Left hindlimb (tissue), 1 donor: ENCODE measurements around the gene DAB1.
"Not testable (repeated sequence)": the region's sequence is repeated elsewhere in the genome, so short reads cannot be mapped to it uniquely, and the experiment has no call there.

Experiments
- DNase-seq: peaks from one replicate; pipeline ENCODE4 v3.0.0-alpha.2; 2018

DAB1 gene

DNA sequence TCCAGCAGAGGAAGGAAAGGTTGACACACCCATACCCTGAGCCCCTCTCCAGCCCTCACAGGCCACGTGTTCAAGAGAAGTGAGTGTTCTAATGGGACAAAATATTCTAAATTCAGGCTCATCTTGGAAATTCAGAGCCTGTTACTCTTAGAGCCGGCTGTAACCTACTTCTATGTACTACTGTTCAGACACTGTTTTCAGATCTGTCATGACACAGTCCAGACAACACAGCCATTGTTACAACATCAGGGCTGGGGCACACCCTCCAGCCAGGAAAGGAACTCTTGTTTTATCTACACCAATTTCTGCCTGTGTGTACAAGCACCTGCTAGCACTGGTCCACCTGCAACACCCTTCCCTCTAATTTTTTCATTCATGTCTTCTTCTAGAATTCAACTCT is 312.7 kb downstream of the DAB1 start:
- DNase-seq = no peak

DNA sequence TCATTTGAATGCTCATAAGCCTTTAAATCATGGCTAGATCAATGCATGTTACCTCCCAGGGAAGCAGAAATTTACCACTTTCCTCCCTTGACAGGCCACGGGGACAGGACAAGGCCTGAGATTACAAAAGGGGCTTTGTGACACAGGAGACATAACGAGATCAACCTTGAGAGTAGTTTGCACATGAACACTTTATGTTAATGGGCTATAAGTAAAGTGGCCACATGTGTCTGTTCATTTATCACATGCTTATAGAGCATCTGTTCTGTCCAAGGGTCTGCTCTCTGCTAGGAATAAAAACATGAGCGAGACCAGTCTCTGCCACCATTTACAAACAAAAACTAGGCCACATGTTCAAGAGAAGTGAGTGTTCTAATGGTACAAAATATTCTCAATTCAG is 314.0 kb downstream of the DAB1 start:
- no peak for DNase-seq

DNA sequence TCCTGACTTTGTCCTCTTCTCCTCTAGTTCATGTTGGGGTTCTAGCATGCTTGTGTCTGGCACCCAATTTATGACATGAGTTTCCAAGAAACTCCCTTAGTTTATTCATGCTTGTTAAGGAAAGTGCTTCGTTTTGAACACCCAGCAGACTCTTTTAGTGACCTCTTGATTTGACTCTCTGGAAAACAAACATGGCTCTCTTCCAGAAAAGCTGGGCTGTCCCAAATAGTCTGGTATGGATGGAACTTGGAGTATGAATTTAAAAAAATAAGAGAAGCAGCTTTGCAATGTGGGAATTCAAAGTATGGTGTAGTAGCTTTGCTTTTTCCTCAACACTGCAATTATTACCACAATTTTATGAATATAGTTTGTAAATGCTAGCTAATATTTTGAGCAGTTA is 314.6 kb downstream of the DAB1 start:
- DNase-seq = no peak

- DNase-seq = no peak
Measured at GRCh38 chr1:57106296-57106695, 317.6 kb downstream of the DAB1 start.

GRCh38 chr1:57102561-57103326 is 321.1 kb downstream of the DAB1 start:
- DNase-seq = no peak

- DNase-seq = no peak
Measured at GRCh38 chr1:57101209-57101608, 322.7 kb downstream of the DAB1 start.

DNA sequence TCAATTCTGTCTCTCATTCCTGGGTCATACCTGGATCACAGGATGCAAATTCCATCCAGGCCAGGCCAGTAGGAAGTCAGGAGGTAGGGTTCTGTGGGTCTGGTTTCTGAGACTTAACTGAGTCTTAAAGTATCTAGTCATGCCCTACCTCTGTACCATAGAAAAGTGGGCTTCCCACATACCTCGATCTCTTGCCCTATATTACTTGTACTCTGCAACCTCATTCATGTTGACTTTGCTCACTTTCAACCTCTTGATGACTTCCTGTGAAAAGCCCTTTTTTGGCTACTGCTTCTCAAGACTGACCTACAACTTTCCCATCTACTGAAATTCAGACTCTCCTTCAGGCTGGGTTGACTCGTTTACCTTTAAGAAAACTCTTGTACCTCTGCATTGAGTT is 329.1 kb downstream of the DAB1 start:
- DNase-seq = no peak

DNA sequence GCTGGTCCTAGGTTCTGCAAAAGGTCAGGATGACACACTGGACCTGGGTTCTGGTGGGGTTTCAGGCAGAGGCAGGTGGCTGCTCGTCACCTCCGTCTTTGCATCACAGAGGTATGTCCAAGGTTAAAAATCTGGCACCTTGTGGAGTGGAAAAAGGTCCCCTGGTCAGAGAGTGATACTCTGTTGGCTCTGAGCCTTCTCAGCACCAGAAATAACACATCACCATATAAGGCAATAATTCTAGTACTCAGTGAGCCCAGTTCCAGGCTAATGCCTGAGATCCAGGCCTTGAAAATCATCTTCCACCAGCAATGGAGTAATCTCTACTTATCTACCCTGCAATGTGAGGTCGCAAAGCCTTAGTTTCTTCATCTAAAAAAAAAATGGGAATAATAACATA is 330.7 kb downstream of the DAB1 start:
- DNase-seq = no peak

GRCh38 chr1:57091642-57092041 is 332.2 kb downstream of the DAB1 start:
- DNase-seq = no peak

DNA sequence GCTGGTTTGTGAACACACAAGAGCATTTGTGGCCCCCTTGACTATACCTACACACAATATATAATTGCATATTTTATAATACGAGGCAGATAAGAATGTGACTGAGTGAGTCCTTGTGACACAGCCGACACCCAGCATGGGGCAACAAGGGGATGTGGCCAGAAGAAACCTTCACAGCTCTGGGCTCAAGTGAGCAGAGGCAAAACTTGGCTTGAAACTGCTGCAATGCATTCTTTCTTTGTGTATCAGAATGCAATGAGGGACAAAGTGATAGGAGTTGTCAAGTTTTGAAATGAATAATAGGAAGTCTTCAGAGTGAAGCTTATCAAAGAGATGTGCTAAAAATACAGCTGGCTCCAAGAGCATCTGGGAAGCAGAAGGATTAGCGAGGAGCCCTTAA is 334.0 kb downstream of the DAB1 start:
- DNase-seq = no peak

DNA sequence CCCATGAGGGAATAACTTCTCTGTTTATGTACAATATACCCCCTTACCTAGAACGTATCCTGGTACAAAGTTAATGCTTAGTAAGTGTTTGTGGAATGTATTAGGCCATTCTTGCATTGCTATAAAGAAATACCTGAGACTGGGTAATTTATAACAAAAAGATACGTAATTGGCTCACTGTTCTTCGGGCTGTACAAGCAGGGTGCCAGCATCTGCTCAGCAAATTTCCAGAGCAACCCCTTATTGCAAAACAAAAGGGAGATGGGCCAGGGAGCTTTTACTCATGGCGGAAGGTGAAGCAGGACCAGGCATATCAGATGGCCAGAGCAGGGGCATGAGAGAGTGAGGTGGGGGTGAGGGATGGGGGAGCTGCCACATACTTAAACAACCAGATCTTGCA is 334.6 kb downstream of the DAB1 start:
- DNase-seq = no peak

GRCh38 chr1:57088653-57089052 is 335.2 kb downstream of the DAB1 start:
- DNase-seq = no peak

DNA sequence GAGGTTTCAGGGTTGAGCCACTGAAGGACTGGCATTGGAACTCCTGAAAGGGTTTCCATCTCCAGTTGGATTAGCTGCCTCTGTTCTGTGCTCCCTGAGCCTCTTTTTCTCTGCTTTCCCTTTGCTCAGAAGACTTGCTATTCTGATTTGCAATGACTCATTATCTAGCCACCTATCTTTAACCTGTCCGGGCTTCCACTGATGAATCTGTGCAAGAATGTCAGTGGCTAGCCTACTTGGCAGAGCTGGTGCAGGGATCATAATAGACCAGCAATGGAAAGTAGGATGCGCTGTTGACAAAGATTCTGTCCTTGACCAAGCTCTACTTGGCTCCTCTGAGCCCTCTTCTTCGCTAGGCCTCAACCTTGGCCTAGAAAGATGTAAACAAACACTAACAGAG is 336.2 kb downstream of the DAB1 start:
- not testable (repeated sequence) for DNase-seq

DNA sequence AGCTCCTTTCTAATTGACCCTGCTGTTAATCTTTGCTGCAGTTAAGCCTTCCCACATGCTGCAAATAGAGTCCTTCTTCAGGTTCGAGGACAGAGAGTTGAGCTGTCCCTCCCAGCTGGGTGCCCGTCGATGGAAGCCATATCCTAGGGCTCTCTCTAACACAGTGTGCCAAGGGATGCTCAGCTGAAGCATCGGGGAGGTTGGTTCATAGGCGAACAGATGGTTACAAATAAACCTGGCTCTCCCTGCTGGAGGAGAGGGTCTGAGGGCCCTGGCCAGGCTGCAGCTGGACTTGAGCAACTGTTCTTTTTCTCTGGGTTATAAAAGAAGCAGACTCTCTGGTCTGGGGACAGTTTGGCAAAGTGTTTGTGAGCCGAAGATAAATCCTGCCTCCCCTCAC is 337.7 kb downstream of the DAB1 start:
- DNase-seq = no peak

DNA sequence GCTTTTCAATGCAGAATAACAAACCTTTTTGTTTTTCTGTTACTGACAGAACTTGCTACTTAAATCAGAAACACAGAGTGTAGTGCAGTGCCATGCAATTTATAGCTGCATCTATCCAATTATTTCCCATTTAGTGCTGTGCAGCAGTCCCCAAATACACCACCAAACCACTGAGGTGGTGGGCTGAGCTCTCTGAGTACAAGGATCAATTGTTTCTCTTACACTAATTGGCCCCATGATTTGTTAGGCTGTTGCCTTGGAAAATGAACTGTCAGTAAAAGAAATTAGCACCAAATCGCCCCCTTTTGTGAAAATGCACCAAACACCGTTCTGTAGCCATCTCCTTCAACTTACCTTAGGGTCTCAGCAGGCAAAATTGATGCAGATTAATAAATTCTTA is 339.2 kb downstream of the DAB1 start:
- no peak for DNase-seq

GRCh38 chr1:57082711-57083439 is 341.0 kb downstream of the DAB1 start:
- no peak for DNase-seq

DNA sequence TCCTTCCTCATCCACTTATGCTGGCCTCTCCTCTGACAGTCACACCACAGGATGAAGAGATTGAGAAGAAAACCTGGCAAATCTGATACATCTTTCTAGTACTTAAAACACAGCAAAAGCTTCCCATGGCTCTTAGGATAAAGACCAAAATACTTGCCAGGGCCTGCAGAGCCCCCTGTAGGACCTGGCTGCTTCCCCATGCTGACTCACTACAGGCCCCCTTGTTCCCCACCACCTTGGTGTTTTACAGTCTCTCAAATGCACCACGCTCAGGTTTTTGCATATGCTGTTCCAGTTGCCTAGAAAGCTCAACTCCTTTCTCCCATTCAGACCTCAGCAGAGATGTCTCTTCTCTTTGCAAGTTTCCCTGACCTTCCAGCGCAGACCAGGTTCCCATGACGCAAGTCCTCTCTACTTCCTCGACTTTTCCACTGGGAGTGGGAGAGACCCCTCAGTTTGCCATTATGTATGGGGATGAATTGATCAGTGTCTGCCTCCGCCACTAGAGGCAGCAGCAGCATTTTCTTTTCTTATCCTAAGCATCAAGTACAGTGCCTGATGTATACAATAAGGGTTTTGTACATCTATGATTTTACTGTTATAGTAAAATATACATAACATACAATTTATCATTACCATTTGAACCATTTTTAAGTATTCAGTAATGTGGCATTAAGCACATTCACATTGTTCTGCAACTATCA is 344.3 kb downstream of the DAB1 start:
- no peak for DNase-seq

DNA sequence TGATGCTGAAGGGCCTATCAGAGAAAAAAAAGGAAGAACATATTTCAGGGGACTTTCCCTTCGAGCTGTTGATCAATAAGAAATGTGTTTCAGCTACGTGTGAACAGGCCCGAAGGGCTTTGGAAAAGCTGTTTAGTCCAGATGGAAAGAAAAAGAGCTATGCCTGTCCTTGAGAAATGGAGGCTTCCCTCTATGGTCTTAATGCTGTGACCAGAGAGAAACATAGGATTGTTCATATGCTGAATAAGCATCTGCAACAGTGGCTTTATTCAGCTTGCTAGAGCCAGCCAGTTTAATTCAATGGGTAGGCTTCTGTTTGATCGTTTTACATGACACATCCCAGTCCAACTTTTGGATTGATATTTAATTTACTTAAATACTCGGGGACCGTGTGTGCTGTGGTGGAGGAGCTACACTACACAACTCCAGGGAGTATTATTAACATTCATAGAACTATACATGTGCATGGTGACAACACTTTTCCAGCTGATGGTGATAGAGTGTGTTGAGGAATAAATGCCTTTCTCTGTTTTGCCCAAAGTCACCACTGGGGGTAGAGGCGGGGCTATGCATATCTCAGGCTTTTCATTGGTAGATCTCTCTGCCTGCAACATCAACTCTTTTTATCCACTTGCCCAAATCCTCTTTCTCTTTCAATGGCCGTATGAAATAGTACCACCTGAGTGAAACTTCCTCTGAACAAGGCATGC is 351.3 kb downstream of the DAB1 start:
- no peak for DNase-seq

- no peak for DNase-seq
Measured at GRCh38 chr1:57067863-57068262, 356.0 kb downstream of the DAB1 start.

GRCh38 chr1:57066980-57067610 is 356.8 kb downstream of the DAB1 start:
- DNase-seq = no peak

DNA sequence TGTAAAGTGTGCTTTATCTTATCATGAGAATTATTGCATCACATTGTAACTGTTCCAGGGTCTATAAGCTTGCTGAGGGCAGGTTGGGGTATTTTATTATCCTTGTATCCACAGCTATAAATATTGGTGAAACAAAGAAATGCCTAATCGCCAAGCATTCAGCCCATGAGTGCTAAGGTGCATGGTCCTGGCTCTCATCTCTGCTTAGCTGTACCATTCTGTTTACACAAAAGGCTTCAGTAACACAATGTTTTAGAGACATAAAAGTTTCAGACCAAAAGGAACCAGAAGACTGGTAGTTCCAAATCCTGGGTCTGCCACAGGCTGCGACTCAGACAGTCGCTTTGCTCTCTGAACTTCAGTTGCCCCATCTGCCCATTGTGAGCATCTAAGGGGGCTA is 358.4 kb downstream of the DAB1 start:
- no peak for DNase-seq

DNA sequence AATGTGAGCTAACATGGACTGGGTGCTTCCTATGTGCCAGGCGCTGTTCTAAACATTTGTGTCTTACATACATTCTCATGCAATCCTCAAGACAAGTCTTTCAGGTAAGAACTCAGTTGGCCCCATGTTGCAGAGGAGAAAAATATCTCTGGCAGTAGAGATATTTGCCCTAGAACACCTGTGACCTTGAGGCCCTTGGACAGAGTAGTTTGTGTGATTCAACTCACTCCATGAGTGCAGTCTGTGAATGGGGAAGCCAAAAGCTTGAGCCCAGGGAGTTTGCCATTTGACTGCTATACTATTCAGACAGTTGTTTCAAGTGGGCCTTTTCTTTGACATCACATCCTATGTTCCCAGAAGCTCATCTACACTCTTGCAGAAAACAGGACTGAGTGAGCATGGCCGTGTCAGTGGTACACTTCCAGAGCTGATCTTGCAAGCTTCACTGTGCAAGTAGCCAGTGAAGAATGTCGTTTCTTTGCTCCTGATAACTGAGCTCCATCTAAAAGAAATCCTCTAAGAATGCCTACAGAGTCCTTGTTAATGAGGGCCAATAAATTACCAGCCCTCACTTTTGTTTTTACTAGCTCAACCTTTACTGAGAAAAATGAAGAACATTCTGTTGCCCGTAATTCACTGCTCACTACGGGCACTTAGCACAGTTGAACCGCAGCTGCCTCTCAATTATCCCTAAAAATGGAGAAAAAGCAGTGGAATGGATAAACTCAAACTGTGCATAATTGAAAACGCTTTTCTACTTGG is 359.3 kb downstream of the DAB1 start:
- no peak for DNase-seq
